ENCODE results near the gene NPLOC4. TPM values are rescaled to one million over a fixed set of nuclear protein-coding genes. Genes with fewer than 3 reads are reported as not detected.

Gene NPLOC4
- total RNA-seq, 1 donor from 2014 or later, result 128 TPM

DNA sequence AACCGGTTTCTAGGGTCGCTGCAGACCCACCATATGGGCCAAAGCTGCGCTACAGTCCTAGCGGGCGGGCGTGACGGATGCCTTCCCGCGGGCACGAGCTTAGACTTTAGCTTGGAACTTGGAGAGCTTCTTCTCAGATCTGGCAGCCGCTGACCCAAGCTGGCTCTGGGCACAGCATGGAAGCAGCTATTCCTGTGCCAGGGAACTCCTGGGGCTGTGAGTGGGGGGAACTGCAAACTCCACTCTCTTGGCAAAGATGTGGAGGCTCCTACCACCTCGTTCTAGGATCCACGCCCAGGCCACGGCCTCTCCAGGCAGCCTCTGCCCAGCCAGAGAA, 93.6 kb downstream of the NPLOC4 start:
- Histone ChIP-seq H3K4me3 (no peak overlapping the region), H3K4me1 (no peaks in the 10 kb centered on the region), H3K27me3 (no peaks in the 10 kb centered on the region), H3K36me3 (peaks cover 51 to 92% of the 10 kb centered on the region in 2 donors), H3K27ac (no peak overlapping the region), H3K9me3 (no peaks in the 10 kb centered on the region)
- DNase-seq (ENCODE audit: low spot score in 2 of 2), result no peak
- intact Hi-C loops (cut with DNase I), result no loop called here
- TF ChIP-seq, protein P1, sequence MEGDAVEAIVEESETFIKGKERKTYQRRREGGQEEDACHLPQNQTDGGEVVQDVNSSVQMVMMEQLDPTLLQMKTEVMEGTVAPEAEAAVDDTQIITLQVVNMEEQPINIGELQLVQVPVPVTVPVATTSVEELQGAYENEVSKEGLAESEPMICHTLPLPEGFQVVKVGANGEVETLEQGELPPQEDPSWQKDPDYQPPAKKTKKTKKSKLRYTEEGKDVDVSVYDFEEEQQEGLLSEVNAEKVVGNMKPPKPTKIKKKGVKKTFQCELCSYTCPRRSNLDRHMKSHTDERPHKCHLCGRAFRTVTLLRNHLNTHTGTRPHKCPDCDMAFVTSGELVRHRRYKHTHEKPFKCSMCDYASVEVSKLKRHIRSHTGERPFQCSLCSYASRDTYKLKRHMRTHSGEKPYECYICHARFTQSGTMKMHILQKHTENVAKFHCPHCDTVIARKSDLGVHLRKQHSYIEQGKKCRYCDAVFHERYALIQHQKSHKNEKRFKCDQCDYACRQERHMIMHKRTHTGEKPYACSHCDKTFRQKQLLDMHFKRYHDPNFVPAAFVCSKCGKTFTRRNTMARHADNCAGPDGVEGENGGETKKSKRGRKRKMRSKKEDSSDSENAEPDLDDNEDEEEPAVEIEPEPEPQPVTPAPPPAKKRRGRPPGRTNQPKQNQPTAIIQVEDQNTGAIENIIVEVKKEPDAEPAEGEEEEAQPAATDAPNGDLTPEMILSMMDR (IDR thresholded peaks at IDR 0.05), result no peak

- Histone ChIP-seq H3K9me3 (no peaks in the 10 kb centered on the region), H3K4me3 (no peak overlapping the region), H3K27me3 (no peaks in the 10 kb centered on the region), H3K36me3 (peaks cover 45 to 92% of the 10 kb centered on the region in 2 donors), H3K4me1 (no peaks in the 10 kb centered on the region), H3K27ac (no peak overlapping the region)
- TF ChIP-seq, protein P1 (IDR thresholded peaks at IDR 0.05), result no peak
- no peak for DNase-seq (ENCODE audit: low spot score in 2 of 2)
- intact Hi-C loops (cut with DNase I), result no loop called here
Observed at GRCh38 chr17:81542431-81543338, 94.2 kb downstream of the NPLOC4 start.

GRCh38 chr17:81541123-81541522, 95.8 kb downstream of the NPLOC4 start:
- intact Hi-C loops (cut with DNase I), result no loop called here
- H3K27me3 ChIP-seq, result no peaks in the 10 kb centered on the region
- no peak for DNase-seq (ENCODE audit: low spot score in 2 of 2)
- no peak overlapping the region for H3K4me3 ChIP-seq
- TF ChIP-seq, protein P1 (IDR thresholded peaks at IDR 0.05), result no peak
- peaks cover 31 to 77% of the 10 kb centered on the region in 2 donors for H3K36me3 ChIP-seq
- H3K27ac ChIP-seq, result no peak overlapping the region
- H3K4me1 ChIP-seq, result no peaks in the 10 kb centered on the region
- no peaks in the 10 kb centered on the region for H3K9me3 ChIP-seq

DNA sequence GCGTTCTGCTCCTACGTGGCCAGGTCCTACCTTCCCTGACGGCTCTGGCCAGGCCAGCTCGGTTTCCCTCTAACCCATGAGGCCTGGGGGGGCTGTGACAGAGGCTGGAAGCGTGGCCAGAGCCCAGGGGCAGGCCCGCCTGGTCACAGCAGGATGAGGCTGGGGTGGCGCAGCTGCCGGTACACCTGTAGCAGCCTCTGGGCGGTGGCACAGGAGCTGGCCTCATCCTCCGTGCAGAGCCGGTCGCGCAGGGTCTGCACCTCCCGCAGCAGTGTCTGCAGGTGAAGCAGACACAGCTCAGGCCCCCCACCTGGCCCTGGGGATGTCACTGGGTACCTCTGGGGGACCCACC, 96.3 kb downstream of the NPLOC4 start:
- intact Hi-C loops (cut with DNase I), result no loop called here
- no peak overlapping the region for H3K27ac ChIP-seq
- TF ChIP-seq, protein P1 (IDR thresholded peaks at IDR 0.05), result no peak
- H3K27me3 ChIP-seq, result no peaks in the 10 kb centered on the region
- DNase-seq (ENCODE audit: low spot score in 2 of 2), result no peak
- H3K36me3 ChIP-seq, result peaks cover 30 to 72% of the 10 kb centered on the region in 2 donors
- H3K9me3 ChIP-seq, result no peaks in the 10 kb centered on the region
- H3K4me3 ChIP-seq, result no peak overlapping the region
- no peaks in the 10 kb centered on the region for H3K4me1 ChIP-seq

DNA sequence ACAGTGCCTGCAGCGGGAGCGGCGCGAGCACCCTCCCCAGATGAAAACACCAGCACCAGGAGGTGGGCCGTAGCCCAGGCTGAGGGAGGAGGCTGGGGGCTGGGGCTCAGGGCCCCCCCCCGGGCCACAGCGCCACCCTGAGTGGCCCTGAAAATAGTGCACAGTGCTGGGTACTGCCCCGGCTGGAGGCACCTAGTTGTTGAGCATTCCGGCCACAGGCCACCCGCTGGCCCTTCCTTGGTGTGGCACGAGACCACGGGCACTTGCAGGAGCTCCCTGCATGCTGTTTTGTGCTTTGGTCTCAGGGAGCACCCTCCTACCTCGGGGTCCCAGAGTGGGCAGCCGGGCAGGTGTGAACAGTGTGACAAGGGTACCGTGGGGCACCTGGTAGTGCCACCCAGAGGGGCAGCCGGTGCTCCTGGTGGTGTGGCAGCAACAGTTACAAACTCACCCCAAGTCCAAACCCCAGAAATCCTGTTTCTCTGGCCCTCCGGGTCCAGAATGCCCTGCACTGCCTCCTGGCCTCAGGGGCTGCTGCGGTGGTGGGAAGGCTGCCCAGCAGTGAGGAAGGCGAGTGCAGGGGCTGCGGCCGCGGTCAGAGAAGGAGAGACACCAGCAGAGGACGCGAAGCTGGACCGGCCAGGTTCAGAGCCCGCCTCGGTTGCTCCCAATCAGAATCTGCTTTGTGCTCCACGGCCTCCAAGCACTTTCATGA, 96.8 kb downstream of the NPLOC4 start:
- H3K4me3 ChIP-seq, result no peak overlapping the region
- peaks cover 25 to 67% of the 10 kb centered on the region in 2 donors for H3K36me3 ChIP-seq
- no peak overlapping the region for H3K27ac ChIP-seq
- TF ChIP-seq, protein P1 (IDR thresholded peaks at IDR 0.05), result no peak
- H3K9me3 ChIP-seq, result no peaks in the 10 kb centered on the region
- no peaks in the 10 kb centered on the region for H3K4me1 ChIP-seq
- DNase-seq (ENCODE audit: low spot score in 2 of 2), result no peak
- intact Hi-C loops (cut with DNase I), result no loop called here
- H3K27me3 ChIP-seq, result no peaks in the 10 kb centered on the region

Measured in ascending aorta (tissue), 2 donors.